Skeletal muscle tissue (tissue), 4 donors: ENCODE measurements around the gene ANKS1B. TPM values are rescaled to one million over a fixed set of nuclear protein-coding genes. Genes with fewer than 3 reads are reported as not detected.
"Not testable (repeated sequence)": the region's sequence is repeated elsewhere in the genome, so short reads cannot be mapped to it uniquely, and the experiment has no call there.

Source experiments
- H3K27ac ChIP-seq: one replicate; pipeline ENCODE4 v1.7.0; 2013; ENCODE audit warnings: mild to moderate bottlenecking, low read depth, low read length, inconsistent platforms
- H3K27me3 ChIP-seq, 3 donors: one replicate each; pipeline ENCODE4 v1.7.0; 2013; ENCODE audit warnings: low read length in 3 of 3; ENCODE audit not compliant: control insufficient read depth in 3 of 3, insufficient read depth in 3 of 3
- H3K36me3 ChIP-seq, 3 donors: one replicate each; pipeline ENCODE4 v1.7.0; 2013; ENCODE audit warnings: low read length in 3 of 3; ENCODE audit not compliant: control insufficient read depth in 3 of 3, insufficient read depth in 3 of 3
- H3K4me1 ChIP-seq, 3 donors: one replicate each; pipeline ENCODE4 v1.7.0; 2013; ENCODE audit warnings: low read length in 3 of 3, mild to moderate bottlenecking in 3 of 3; ENCODE audit not compliant: control insufficient read depth in 3 of 3, insufficient read depth in 3 of 3
- H3K4me3 ChIP-seq, 3 donors: one replicate each; pipeline ENCODE4 v1.7.0; 2013; ENCODE audit warnings: low read length in 3 of 3
- H3K9ac ChIP-seq, 3 donors: one replicate each; pipeline ENCODE4 v1.7.0; 2013; ENCODE audit warnings: low read length in 3 of 3, mild to moderate bottlenecking in 3 of 3, moderate library complexity in 2 of 3, low read depth in 1 of 3
- H3K9me3 ChIP-seq, 3 donors: one replicate each; pipeline ENCODE4 v1.7.0; 2013; ENCODE audit warnings: low read length in 3 of 3; ENCODE audit not compliant: control insufficient read depth in 3 of 3
- total RNA-seq: library from RNA; depleted of rRNA; stranded (reverse); fragments of >200 nt; gene quantifications from one replicate; pipeline ENCODE4 v1.2.3, GENCODE V29; 2014
- donor health status: Osteomylitis.

ANKS1B gene
- total RNA-seq, 1 donor from 2014 or later = 10.4 TPM

DNA sequence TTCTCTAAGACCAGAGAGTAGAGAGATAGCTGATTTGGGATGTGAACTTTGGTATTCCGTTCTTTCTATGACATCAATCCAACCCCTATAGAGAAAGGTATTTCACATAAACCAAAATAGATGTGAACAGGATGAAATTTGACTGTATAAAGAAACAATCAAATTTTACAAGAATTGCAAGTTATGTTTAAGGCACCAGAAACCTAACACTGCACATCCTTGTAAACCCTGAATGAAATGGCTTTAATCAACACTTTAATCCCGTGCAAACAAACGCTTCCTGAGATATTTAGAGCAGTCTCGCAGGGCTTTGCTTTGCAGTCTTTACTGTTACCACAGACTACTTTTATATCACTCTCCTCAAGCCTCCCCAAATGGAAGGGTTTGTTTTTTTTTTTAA is 1214.5 kb downstream of the ANKS1B start:
- H3K9me3 ChIP-seq = no peaks in the 10 kb centered on the region
- no peak overlapping the region for H3K4me3 ChIP-seq
- H3K4me1 ChIP-seq = no peaks in the 10 kb centered on the region
- no peaks in the 10 kb centered on the region for H3K36me3 ChIP-seq
- H3K27ac ChIP-seq = no peak overlapping the region
- H3K9ac ChIP-seq = no peak overlapping the region
- no peaks in the 10 kb centered on the region for H3K27me3 ChIP-seq

DNA sequence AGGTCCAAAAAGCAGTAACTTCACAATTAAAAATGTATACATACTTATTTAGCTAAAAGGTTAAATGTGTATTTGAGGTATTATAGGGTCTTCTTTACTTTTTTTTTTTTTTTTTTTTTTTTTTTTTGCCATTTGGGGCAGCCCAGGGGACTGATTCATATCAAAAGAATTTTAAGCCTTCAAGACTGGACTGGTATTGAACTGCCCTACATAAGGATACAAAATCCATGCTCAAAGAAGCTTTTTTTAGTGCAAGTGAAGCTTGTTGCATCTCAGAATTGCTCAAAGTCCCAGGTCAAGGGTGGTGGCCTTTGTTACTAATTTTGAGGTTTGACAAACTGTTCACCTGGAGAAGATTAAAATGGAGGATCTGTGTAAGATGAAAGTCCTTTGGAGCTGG is 1215.7 kb downstream of the ANKS1B start:
- H3K9me3 ChIP-seq = no peaks in the 10 kb centered on the region
- H3K4me3 ChIP-seq = no peak overlapping the region
- no peaks in the 10 kb centered on the region for H3K4me1 ChIP-seq
- H3K36me3 ChIP-seq = no peaks in the 10 kb centered on the region
- H3K9ac ChIP-seq = no peak overlapping the region
- H3K27ac ChIP-seq = no peak overlapping the region
- no peaks in the 10 kb centered on the region for H3K27me3 ChIP-seq

DNA sequence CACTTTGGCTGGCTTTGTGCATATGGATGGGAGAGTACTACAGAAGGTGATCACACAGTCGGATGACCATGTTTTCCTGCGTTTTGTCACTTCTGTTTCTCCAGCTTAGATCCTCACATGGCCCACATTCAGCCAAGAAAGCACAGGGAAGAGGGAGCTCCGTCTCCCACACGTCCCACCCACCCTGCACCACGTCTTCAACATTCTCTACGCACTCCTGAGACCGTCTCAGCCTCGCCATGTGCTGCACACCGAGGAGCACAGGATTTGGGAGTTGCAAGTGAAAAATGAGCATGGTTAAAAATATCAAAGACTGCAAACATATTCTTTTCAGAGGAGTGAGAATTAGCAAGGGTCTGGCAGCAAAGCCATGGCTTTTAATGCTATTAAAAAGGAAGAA is 1217.5 kb downstream of the ANKS1B start:
- H3K27ac ChIP-seq = no peak overlapping the region

DNA sequence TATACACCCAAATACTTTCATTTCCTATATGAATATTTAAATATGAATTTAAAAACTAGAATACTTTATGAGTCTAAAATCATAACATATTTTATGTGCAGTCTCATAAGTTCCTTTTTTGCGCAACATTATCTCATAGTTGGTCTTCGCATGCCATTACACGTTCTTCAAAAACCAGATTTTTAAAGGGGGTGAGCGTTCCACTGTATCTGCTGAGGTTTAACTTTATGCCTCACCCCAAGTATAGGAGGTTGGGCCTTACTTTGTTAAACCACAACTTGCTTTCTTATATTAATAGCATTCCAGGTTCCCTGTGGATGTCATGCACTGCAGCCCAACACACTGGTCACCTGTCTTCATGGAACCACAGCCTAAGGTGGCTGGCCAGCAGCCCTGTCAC is 1221.1 kb downstream of the ANKS1B start:
- Histone ChIP-seq H3K4me1 (no peaks in the 10 kb centered on the region), H3K36me3 (no peaks in the 10 kb centered on the region), H3K27ac (no peak overlapping the region), H3K9ac (no peak overlapping the region), H3K9me3 (no peaks in the 10 kb centered on the region), H3K27me3 (no peaks in the 10 kb centered on the region), H3K4me3 (no peak overlapping the region)

More for the DNA sequence above, 1217.5 kb downstream of the ANKS1B start:
- H3K4me3 ChIP-seq = no peak overlapping the region
- no peaks in the 10 kb centered on the region for H3K27me3 ChIP-seq
- no peaks in the 10 kb centered on the region for H3K4me1 ChIP-seq
- no peak overlapping the region for H3K9ac ChIP-seq
- H3K9me3 ChIP-seq = no peaks in the 10 kb centered on the region
- H3K36me3 ChIP-seq = no peaks in the 10 kb centered on the region

DNA sequence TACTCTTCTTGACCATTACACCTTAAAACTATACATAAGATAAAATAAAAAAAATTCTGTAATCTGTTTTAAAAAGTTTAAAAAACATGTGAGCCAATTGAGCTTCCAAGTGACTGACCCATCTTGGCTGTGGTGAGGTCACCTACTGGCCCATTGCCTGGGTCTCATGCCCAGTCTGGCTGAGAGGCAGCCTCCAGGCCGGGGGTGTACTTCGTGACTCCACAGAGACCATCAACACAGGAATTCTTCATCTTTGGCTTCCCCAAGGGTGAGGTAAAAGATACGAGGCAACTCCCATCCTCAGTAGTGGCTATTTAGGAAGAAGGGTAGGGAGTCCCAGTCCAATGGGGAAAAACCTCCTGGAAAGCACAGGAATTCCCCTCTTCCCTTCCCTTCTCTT is 1226.4 kb downstream of the ANKS1B start:
- no peaks in the 10 kb centered on the region for H3K27me3 ChIP-seq
- no peak overlapping the region for H3K27ac ChIP-seq
- H3K36me3 ChIP-seq = no peaks in the 10 kb centered on the region
- H3K9me3 ChIP-seq = no peaks in the 10 kb centered on the region
- H3K4me1 ChIP-seq = peaks cover 0 to 15% (median 10%) of the 10 kb centered on the region in 3 donors
- H3K9ac ChIP-seq = no peak overlapping the region
- no peak overlapping the region for H3K4me3 ChIP-seq

DNA sequence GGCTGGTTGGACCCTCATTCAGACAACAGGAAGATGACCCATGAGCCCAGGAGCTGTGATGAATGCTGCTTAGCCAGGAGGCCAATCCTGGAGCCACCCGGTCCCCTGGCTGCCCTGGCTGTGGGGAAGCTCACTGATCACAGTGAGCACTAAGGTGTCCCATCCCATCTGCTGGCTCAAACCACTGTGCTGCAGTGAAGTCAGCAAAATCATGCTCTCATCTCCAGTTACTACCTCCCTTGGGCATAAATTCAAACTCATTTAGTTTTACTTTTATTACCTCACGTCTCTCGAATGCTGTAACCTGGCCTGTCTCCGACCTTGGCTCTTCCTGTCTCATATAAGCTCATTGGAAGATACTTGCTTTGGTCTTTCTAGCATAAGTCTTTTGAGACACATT is 1227.3 kb downstream of the ANKS1B start:
- peaks cover 0 to 15% (median 10%) of the 10 kb centered on the region in 3 donors for H3K4me1 ChIP-seq
- H3K9me3 ChIP-seq = no peaks in the 10 kb centered on the region
- H3K9ac ChIP-seq = no peak overlapping the region
- no peaks in the 10 kb centered on the region for H3K36me3 ChIP-seq
- peak overlapping the region in 1 of 3 donors; percentile 21 for H3K4me3 ChIP-seq
- no peaks in the 10 kb centered on the region for H3K27me3 ChIP-seq
- H3K27ac ChIP-seq = no peak overlapping the region

DNA sequence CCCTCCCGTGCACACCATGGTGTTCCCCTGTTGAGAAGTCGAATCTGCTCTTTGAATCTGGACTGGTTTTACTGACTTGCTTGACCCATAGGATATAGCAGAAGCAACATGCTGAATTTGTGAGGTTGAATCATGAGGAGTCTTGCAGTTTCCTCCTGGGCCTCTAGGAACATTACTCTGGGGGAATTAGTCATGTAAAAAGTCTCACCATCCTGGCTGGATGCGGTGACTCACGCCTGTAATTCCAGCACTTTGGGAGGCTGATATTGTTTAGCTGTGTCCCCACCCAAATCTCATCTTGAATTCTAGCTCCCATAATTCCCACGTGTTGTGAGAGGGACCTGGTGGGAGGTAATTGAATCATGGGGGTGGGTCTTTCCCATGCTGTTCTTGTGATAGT is 1228.9 kb downstream of the ANKS1B start:
- not testable (repeated sequence) for H3K9ac ChIP-seq, H3K27ac ChIP-seq, H3K27me3 ChIP-seq, H3K9me3 ChIP-seq, H3K36me3 ChIP-seq, H3K4me3 ChIP-seq
- H3K4me1 ChIP-seq = peaks cover 0 to 15% (median 10%) of the 10 kb centered on the region in 3 donors

DNA sequence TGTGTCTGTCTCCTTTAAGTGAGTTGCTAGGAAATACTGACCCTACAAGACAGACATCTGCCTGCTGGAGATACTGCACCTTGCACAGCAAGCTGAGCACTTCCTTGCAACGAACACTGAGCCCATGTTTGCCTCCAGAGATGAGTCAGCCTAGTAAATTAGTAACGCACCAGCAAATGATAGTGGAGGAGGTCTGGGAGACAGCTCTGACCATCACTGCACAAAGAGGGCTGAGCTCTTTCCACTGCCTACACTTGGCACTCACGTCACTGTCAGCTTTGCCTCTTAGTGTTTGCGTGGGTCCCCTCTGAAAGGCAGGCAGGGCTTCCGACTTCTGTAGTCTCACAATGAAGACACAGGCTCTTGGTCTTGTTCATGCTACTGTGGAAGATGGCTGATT is 1230.6 kb downstream of the ANKS1B start:
- no peaks in the 10 kb centered on the region for H3K9me3 ChIP-seq
- H3K27me3 ChIP-seq = no peaks in the 10 kb centered on the region
- H3K36me3 ChIP-seq = no peaks in the 10 kb centered on the region
- H3K4me1 ChIP-seq = peaks cover 0 to 15% (median 10%) of the 10 kb centered on the region in 3 donors
- no peak overlapping the region for H3K27ac ChIP-seq
- H3K9ac ChIP-seq = no peak overlapping the region
- H3K4me3 ChIP-seq = no peak overlapping the region

DNA sequence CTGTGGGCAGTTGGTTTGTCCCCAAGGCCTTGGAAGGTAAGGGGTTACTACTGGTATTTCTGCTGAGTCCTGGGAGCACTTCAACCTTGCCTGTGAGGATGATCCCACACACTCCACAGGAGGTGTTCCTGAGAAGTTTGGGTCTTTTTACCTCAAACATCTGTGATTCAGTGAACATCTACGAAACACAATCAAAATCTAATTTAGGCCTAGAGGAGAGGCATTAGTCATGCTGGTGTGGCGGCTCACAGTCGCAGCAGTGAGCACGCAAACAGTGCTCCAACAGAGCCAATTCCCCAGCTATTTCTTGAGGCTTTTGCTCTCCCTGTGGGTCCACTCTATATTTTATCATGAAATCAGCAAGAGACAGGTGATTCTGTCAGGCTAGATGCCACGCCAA is 1232.0 kb downstream of the ANKS1B start:
- Histone ChIP-seq H3K4me1 (peaks cover 0 to 8% (median 5%) of the 10 kb centered on the region in 3 donors), H3K4me3 (no peak overlapping the region), H3K9ac (no peak overlapping the region), H3K9me3 (no peaks in the 10 kb centered on the region), H3K27me3 (no peaks in the 10 kb centered on the region), H3K36me3 (no peaks in the 10 kb centered on the region), H3K27ac (no peak overlapping the region)

DNA sequence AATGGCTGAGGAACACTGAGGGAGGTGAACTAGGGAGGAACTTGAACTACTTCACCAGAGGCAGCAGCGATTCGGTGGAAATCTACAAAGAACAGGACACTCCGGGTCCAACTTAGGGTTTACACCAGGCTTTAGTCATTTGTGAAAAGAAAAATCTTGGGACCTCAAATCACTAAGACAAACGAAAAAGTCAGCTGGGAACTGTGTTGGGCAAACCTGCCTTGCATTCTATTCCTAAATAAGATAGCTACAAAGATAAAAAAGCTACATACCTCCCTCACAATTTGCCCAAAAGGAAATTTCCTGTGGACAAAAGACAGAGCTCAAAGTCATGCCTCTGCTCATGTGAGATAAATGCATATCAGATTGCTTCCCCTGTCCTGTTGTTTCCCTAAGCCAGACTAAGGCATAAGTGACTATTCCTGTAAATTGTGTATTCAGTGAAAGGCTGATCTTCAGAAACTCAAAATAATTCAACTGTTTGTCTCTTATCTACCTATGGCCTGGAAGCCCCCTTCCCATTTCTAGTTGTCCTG is 1233.1 kb downstream of the ANKS1B start:
- Histone ChIP-seq H3K9ac (no peak overlapping the region), H3K9me3 (no peaks in the 10 kb centered on the region), H3K4me3 (no peak overlapping the region)

More for the DNA sequence above, 1233.1 kb downstream of the ANKS1B start:
- Histone ChIP-seq H3K27ac (no peak overlapping the region), H3K36me3 (no peaks in the 10 kb centered on the region), H3K4me1 (no peaks in the 10 kb centered on the region), H3K27me3 (peaks cover 0 to 3% (median 0%) of the 10 kb centered on the region in 3 donors)
